Stomach (tissue), 4 donors: ENCODE measurements around the gene RHOH.

Experiments used
- POLR2A ChIP-seq, 4 donors: fragments of 450-650 bp; IDR thresholded peaks; one replicate each; pipeline ENCODE4 v1.6.1; 2016; ENCODE audit warnings: antibody characterized with exemption in 4 of 4, control low read depth in 2 of 4, mild to moderate bottlenecking in 1 of 4, moderate library complexity in 1 of 4
- POLR2AphosphoS5 ChIP-seq, 3 donors: sonication (generic); formaldehyde crosslinking; IDR thresholded peaks; one replicate each; pipeline ENCODE4 v1.6.1; 2016; ENCODE audit warnings: antibody characterized with exemption in 3 of 3
- TF ChIP-seq, protein P1 (sequence below), 7 experiments: fragments of 450-650 bp in 4 of 7; fragments of 200-600 bp in 3 of 7; sonication (generic) in 3 of 7; IDR thresholded peaks; one replicate each; pipeline ENCODE4 v1.5.1; 2016 to 2019; ENCODE audit warnings: antibody characterized with exemption in 7 of 7, control low read depth in 2 of 7, mild to moderate bottlenecking in 1 of 7

DNA sequence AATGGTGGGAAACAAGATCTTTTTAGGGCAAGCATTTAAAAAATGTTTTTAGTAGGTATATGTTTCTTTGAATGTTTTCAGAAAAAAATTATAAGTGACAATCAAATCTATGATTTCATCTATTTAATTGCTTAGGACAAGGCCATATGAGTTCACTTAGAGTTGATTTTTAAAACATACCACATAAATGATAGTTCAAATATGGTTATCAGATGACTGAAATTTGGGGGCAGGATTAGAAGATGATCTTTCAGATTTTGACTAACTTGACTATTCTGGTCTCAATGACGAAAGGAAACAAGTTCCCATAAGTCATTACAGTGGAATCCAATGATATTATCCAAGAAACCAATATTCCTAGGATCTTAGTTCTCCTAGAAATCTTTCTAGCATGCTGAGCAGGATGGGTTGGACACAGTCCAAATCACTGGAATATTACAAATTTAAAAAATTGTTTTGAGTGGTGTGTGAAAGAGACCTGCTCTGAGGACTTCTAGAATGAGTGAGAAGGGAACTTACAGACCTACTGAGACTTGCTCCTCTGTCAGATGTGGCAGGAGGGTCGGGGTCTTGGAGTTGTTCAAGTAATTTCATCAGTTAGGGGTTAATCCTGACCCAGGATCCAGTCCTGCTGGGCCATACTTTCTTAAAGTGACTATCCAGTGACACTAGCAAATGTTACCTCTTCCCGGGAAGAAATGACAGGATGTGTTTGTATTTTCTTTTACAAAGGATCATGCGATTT lies 20.0 kb downstream of the RHOH start:
- TF ChIP-seq, protein P1, sequence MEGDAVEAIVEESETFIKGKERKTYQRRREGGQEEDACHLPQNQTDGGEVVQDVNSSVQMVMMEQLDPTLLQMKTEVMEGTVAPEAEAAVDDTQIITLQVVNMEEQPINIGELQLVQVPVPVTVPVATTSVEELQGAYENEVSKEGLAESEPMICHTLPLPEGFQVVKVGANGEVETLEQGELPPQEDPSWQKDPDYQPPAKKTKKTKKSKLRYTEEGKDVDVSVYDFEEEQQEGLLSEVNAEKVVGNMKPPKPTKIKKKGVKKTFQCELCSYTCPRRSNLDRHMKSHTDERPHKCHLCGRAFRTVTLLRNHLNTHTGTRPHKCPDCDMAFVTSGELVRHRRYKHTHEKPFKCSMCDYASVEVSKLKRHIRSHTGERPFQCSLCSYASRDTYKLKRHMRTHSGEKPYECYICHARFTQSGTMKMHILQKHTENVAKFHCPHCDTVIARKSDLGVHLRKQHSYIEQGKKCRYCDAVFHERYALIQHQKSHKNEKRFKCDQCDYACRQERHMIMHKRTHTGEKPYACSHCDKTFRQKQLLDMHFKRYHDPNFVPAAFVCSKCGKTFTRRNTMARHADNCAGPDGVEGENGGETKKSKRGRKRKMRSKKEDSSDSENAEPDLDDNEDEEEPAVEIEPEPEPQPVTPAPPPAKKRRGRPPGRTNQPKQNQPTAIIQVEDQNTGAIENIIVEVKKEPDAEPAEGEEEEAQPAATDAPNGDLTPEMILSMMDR (IDR thresholded peaks at IDR 0.05): no peak
- no peak for TF ChIP-seq POLR2A (IDR thresholded peaks at IDR 0.05)
- no peak for TF ChIP-seq POLR2AphosphoS5 (IDR thresholded peaks at IDR 0.05)
